ENCODE data around the gene CDH23.

Gene CDH23

GRCh38 chr10:71525721-71526120 is 129.0 kb downstream of the CDH23 start:
- peak; percentile 53 for DNase-seq (ENCODE audit: low read depth, low spot score)
- no peak overlapping the region for H3K27ac ChIP-seq

- DNase-seq (ENCODE audit: low read depth, low spot score): no peak
- no peak overlapping the region for H3K27ac ChIP-seq
Observed at GRCh38 chr10:71526653-71527052, 129.9 kb downstream of the CDH23 start.

- DNase-seq (ENCODE audit: low read depth, low spot score): no peak
- H3K27ac ChIP-seq: no peak overlapping the region
Observed at GRCh38 chr10:71527135-71527534, 130.4 kb downstream of the CDH23 start.

GRCh38 chr10:71528371-71529206 is 131.9 kb downstream of the CDH23 start:
- H3K27ac ChIP-seq: no peak overlapping the region
- no peak for DNase-seq (ENCODE audit: low read depth, low spot score)

GRCh38 chr10:71529207-71529827 is 132.6 kb downstream of the CDH23 start:
- DNase-seq (ENCODE audit: low read depth, low spot score): no peak
- no peak overlapping the region for H3K27ac ChIP-seq

- DNase-seq (ENCODE audit: low read depth, low spot score): peak; percentile 31
- no peak overlapping the region for H3K27ac ChIP-seq
Observed at GRCh38 chr10:71530781-71531180, 134.1 kb downstream of the CDH23 start.

GRCh38 chr10:71531485-71532446 is 135.0 kb downstream of the CDH23 start:
- H3K27ac ChIP-seq: no peak overlapping the region
- DNase-seq (ENCODE audit: low read depth, low spot score): no peak

- DNase-seq (ENCODE audit: low read depth, low spot score): no peak
Observed at GRCh38 chr10:71532878-71533277, 136.2 kb downstream of the CDH23 start.

GRCh38 chr10:71533936-71534335 is 137.2 kb downstream of the CDH23 start:
- DNase-seq (ENCODE audit: low read depth, low spot score): no peak
- H3K27ac ChIP-seq: no peak overlapping the region

More at GRCh38 chr10:71532878-71533277, 136.2 kb downstream of the CDH23 start:
- no peak overlapping the region for H3K27ac ChIP-seq

- no peak overlapping the region for H3K27ac ChIP-seq
- no peak for DNase-seq (ENCODE audit: low read depth, low spot score)
Observed at GRCh38 chr10:71534568-71535194, 138.0 kb downstream of the CDH23 start.

GRCh38 chr10:71536332-71536731 is 139.6 kb downstream of the CDH23 start:
- no peak overlapping the region for H3K27ac ChIP-seq
- DNase-seq (ENCODE audit: low read depth, low spot score): no peak

GRCh38 chr10:71537125-71537524 is 140.4 kb downstream of the CDH23 start:
- H3K27ac ChIP-seq: no peak overlapping the region
- DNase-seq (ENCODE audit: low read depth, low spot score): no peak

GRCh38 chr10:71537681-71538080 is 141.0 kb downstream of the CDH23 start:
- no peak for DNase-seq (ENCODE audit: low read depth, low spot score)

GRCh38 chr10:71538608-71539260 is 142.0 kb downstream of the CDH23 start:
- no peak for DNase-seq (ENCODE audit: low read depth, low spot score)

More at GRCh38 chr10:71537681-71538080, 141.0 kb downstream of the CDH23 start:
- H3K27ac ChIP-seq: no peak overlapping the region

GRCh38 chr10:71539442-71540118 is 142.9 kb downstream of the CDH23 start:
- H3K27ac ChIP-seq: no peak overlapping the region
- no peak for DNase-seq (ENCODE audit: low read depth, low spot score)

More at GRCh38 chr10:71538608-71539260, 142.0 kb downstream of the CDH23 start:
- H3K27ac ChIP-seq: no peak overlapping the region

- no peak overlapping the region for H3K27ac ChIP-seq
- DNase-seq (ENCODE audit: low read depth, low spot score): no peak
Observed at GRCh38 chr10:71542478-71542877, 145.8 kb downstream of the CDH23 start.

- DNase-seq (ENCODE audit: low read depth, low spot score): no peak
- no peak overlapping the region for H3K27ac ChIP-seq
Observed at GRCh38 chr10:71543608-71544170, 147.0 kb downstream of the CDH23 start.

GRCh38 chr10:71545001-71545400 is 148.3 kb downstream of the CDH23 start:
- no peak overlapping the region for H3K27ac ChIP-seq

GRCh38 chr10:71546220-71546619 is 149.5 kb downstream of the CDH23 start:
- H3K27ac ChIP-seq: no peak overlapping the region
- DNase-seq (ENCODE audit: low read depth, low spot score): no peak

More at GRCh38 chr10:71545001-71545400, 148.3 kb downstream of the CDH23 start:
- no peak for DNase-seq (ENCODE audit: low read depth, low spot score)
